SK-N-SH (cell line): ENCODE results near the gene B3GALT5. TPM values are rescaled to one million over a fixed set of nuclear protein-coding genes. Genes with fewer than 3 reads are reported as not detected.

Experiments
- CTCF ChIA-PET: fragments of 300-600, 350-600 bp; formaldehyde crosslinking; extraction: SDS; loops from one replicate; lab custom pipeline; 2021; lab: Yijun Ruan, JAX
- POLR2A ChIA-PET: fragments of 350-600 bp; sonication (Branson Sonifier 250); formaldehyde crosslinking; extraction: SDS; loops from one replicate; lab custom pipeline; 2020; ENCODE audit warnings: antibody characterized with exemption, inconsistent platforms; lab: Yijun Ruan, JAX
- DNase-seq: peaks from one replicate; pipeline ENCODE4 v3.0.0; 2012
- H2AFZ ChIP-seq: fragments of 200-600 bp; sonication (generic); 2 replicates; pipeline ENCODE4 v1.8.1; 2016; ENCODE audit warnings: antibody characterized with exemption, mild to moderate bottlenecking, low read depth
- H3F3A ChIP-seq: fragments of 200-600 bp; sonication (generic); replicated peaks from 2 replicates; pipeline ENCODE3; 2016; ENCODE audit warnings: antibody characterized with exemption, mild to moderate bottlenecking; ENCODE audit not compliant: insufficient read depth
- H3K27ac ChIP-seq, 2 experiments: fragments of 200-500 bp in 1 of 2; fragments of 200-600 bp in 1 of 2; sonication (Bioruptor generic) in 1 of 2; sonication (generic), shearing (Covaris generic) in 1 of 2; 2 replicates each; pipeline versions ENCODE4 v1.5.1 to v1.6.1; 2014 to 2016; ENCODE audit warnings: low read depth in 2 of 2, inconsistent platforms in 1 of 2, low read length in 1 of 2, mild to moderate bottlenecking in 1 of 2, mixed read lengths in 1 of 2
- H3K27me3 ChIP-seq: fragments of 200-600 bp; sonication (generic), shearing (Covaris generic); 2 replicates; pipeline ENCODE4 v1.6.1; 2016; ENCODE audit warnings: mixed run types; ENCODE audit not compliant: insufficient read depth
- H3K36me3 ChIP-seq, 2 experiments: fragments of 200-500 bp in 1 of 2; fragments of 200-600 bp in 1 of 2; sonication (Bioruptor generic) in 1 of 2; sonication (generic) in 1 of 2; replicated peaks in 1 of 2; 2 replicates each; pipeline versions ENCODE3 to v1.5.1; 2014 to 2016; ENCODE audit warnings: low read length in 1 of 2, mild to moderate bottlenecking in 1 of 2; ENCODE audit not compliant: insufficient read depth in 2 of 2, control insufficient read depth in 1 of 2
- H3K4me1 ChIP-seq, 2 experiments: fragments of 200-500 bp in 1 of 2; fragments of 200-600 bp in 1 of 2; sonication (Bioruptor generic) in 1 of 2; sonication (generic), shearing (Covaris generic) in 1 of 2; 2 replicates each; pipeline versions ENCODE4 v1.5.1 to v1.6.1; 2014 to 2016; ENCODE audit warnings: low read depth in 1 of 2, low read length in 1 of 2, mixed run types in 1 of 2; ENCODE audit not compliant: insufficient read depth in 2 of 2, control insufficient read depth in 1 of 2
- H3K4me2 ChIP-seq: fragments of 200-600 bp; sonication (generic), shearing (Covaris generic); 2 replicates; pipeline ENCODE4 v1.6.1; 2017; ENCODE audit warnings: mixed run types
- H3K4me3 ChIP-seq, 2 experiments: fragments of 200-500 bp in 1 of 2; fragments of 200-600 bp in 1 of 2; sonication (Bioruptor generic) in 1 of 2; sonication (generic), shearing (Covaris generic) in 1 of 2; 2 replicates each; pipeline versions ENCODE4 v1.5.1 to v1.8.1; 2014 to 2016; ENCODE audit warnings: low read depth in 2 of 2, inconsistent platforms in 1 of 2, low read length in 1 of 2, mild to moderate bottlenecking in 1 of 2, mixed read lengths in 1 of 2, moderate library complexity in 1 of 2
- H3K79me2 ChIP-seq: fragments of 200-600 bp; sonication (generic); 2 replicates; pipeline ENCODE4 v1.8.1; 2017; ENCODE audit warnings: mild to moderate bottlenecking; ENCODE audit not compliant: insufficient read depth
- H3K9ac ChIP-seq: fragments of 200-600 bp; sonication (generic); 2 replicates; pipeline ENCODE4 v1.6.1; 2017; ENCODE audit warnings: mixed run types
- H3K9me2 ChIP-seq: fragments of 200-600 bp; sonication (generic); 2 replicates; pipeline ENCODE4 v1.6.1; 2017; ENCODE audit warnings: mixed run types
- H3K9me3 ChIP-seq: fragments of 200-600 bp; sonication (generic); 2 replicates; pipeline ENCODE4 v1.6.1; 2017; ENCODE audit warnings: mixed run types, mild to moderate bottlenecking, moderate library complexity
- H4K20me1 ChIP-seq: fragments of 200-600 bp; sonication (generic); 2 replicates; pipeline ENCODE4 v1.6.1; 2017; ENCODE audit warnings: mild to moderate bottlenecking, mixed run types; ENCODE audit not compliant: insufficient read depth
- EP300 ChIP-seq, 2 experiments: IDR thresholded peaks; 2 replicates each; pipeline versions ENCODE4 v1.4.0 to v1.6.1; 2012; ENCODE audit warnings: borderline replicate concordance in 1 of 2, low read depth in 1 of 2, low read length in 1 of 2
- FOSL2 ChIP-seq: IDR thresholded peaks from 2 replicates; pipeline ENCODE4 v1.4.0; 2012; ENCODE audit warnings: low read depth, mild to moderate bottlenecking, moderate library complexity, borderline replicate concordance
- FOXJ3 ChIP-seq: sonication (generic); formaldehyde crosslinking; IDR thresholded peaks from 2 replicates; pipeline ENCODE4 v1.5.1; 2020; ENCODE audit warnings: mild to moderate bottlenecking, missing genetic modification reagents
- GABPA ChIP-seq: IDR thresholded peaks from 2 replicates; pipeline ENCODE4 v1.4.0; 2012; ENCODE audit warnings: low read depth, mild to moderate bottlenecking
- JUND ChIP-seq: IDR thresholded peaks from 2 replicates; pipeline ENCODE4 v1.4.0; 2012
- MAX ChIP-seq: IDR thresholded peaks from 2 replicates; pipeline ENCODE4 v1.4.0; 2012; ENCODE audit warnings: low read depth
- MEF2A ChIP-seq: IDR thresholded peaks from 2 replicates; pipeline ENCODE4 v1.4.0; 2012; ENCODE audit warnings: low read depth, borderline replicate concordance
- RAD21 ChIP-seq: IDR thresholded peaks from 2 replicates; pipeline ENCODE4 v1.6.1; 2012; ENCODE audit warnings: mild to moderate bottlenecking, low read length
- RCOR1 ChIP-seq: fragments of 150-350 bp; IDR thresholded peaks from 2 replicates; pipeline ENCODE4 v1.6.1; 2017; ENCODE audit warnings: antibody characterized with exemption, low read length
- RXRA ChIP-seq: IDR thresholded peaks from 2 replicates; pipeline ENCODE4 v1.4.0; 2012; ENCODE audit warnings: low read depth, mild to moderate bottlenecking, borderline replicate concordance
- SMC3 ChIP-seq: IDR thresholded peaks from 2 replicates; pipeline ENCODE4 v1.6.1; 2012; ENCODE audit warnings: low read depth, low read length, improper control_type of control experiment
- TCF12 ChIP-seq: IDR thresholded peaks from 2 replicates; pipeline ENCODE4 v1.4.0; 2012
- USF1 ChIP-seq: IDR thresholded peaks from 2 replicates; pipeline ENCODE4 v1.4.0; 2012; ENCODE audit warnings: low read depth, borderline replicate concordance
- WGBS: methylation state at CpG from one replicate; pipeline ENCODE4 v1.1.6; 2017; ENCODE audit warnings: low lambda C conversion rate; 5-methylcytosine and 5-hydroxymethylcytosine counted together
- polyA plus RNA-seq, 3 experiments: library from polyadenylated mRNA; depleted of rRNA; stranded (reverse); fragments of >200 nt; gene quantifications; 2 replicates each; pipeline ENCODE4 v1.2.3, GENCODE V29; 2012
- TF ChIP-seq, protein P1 (sequence below): IDR thresholded peaks from 2 replicates; pipeline ENCODE4; 2012

B3GALT5 gene
- polyA plus RNA-seq, 1 of the 3 experiments (the other 2 are of a cell fraction): 0.35 TPM

GRCh38 chr21:39666681-39667315 is 54.1 kb downstream of the B3GALT5 start (continued):
- no peak for TF ChIP-seq FOSL2
- TF ChIP-seq MEF2A: no peak
- no peak for TF ChIP-seq MAX
- TF ChIP-seq RCOR1: no peak
- TF ChIP-seq RAD21: no peak
- no peak for TF ChIP-seq JUND
- TF ChIP-seq RXRA: no peak
- no peak for TF ChIP-seq SMC3
- no peak for TF ChIP-seq FOXJ3 (CRISPR knock-in tag)
- TF ChIP-seq TCF12: no peak
- TF ChIP-seq, protein P1, sequence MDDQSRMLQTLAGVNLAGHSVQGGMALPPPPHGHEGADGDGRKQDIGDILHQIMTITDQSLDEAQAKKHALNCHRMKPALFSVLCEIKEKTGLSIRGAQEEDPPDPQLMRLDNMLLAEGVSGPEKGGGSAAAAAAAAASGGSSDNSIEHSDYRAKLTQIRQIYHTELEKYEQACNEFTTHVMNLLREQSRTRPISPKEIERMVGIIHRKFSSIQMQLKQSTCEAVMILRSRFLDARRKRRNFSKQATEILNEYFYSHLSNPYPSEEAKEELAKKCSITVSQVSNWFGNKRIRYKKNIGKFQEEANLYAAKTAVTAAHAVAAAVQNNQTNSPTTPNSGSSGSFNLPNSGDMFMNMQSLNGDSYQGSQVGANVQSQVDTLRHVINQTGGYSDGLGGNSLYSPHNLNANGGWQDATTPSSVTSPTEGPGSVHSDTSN: no peak
- no peak for TF ChIP-seq GABPA
- TF ChIP-seq, all 33 proteins: peak for 0

GRCh38 chr21:39667353-39667891 is 54.7 kb downstream of the B3GALT5 start:
- 80% methylated on average over 5 of the region's 10 CpGs for WGBS
- Histone ChIP-seq H3K79me2 (no peaks in the 10 kb centered on the region), H3K27ac (no peak overlapping the region), H3K9me3 (no peaks in the 10 kb centered on the region), H3K4me2 (no peak overlapping the region), H2AFZ (no peak overlapping the region), H4K20me1 (no peaks in the 10 kb centered on the region), H3K36me3 (no peaks in the 10 kb centered on the region), H3K27me3 (no peaks in the 10 kb centered on the region), H3K4me1 (peaks cover 0 to 20% of the 10 kb centered on the region in 2 experiments; a peak in 2 of 4 replicates), H3F3A (no peaks in the 10 kb centered on the region), H3K9me2 (no peaks in the 10 kb centered on the region), H3K9ac (no peak overlapping the region), H3K4me3 (no peak overlapping the region)
- no peak for TF ChIP-seq MEF2A
- TF ChIP-seq GABPA: no peak
- no peak for TF ChIP-seq RAD21
- TF ChIP-seq TCF12: no peak
- TF ChIP-seq EP300 (IDR thresholded peaks at IDR 0.05; ENCODE audit: borderline replicate concordance in 1 of 2, low read depth in 1 of 2, low read length in 1 of 2): no peak
- no peak for TF ChIP-seq USF1
- POLR2A ChIA-PET: interaction anchor here (1.0 kb wide), 1 partner anchor 8 kb away, joined by 4 read pairs; no protein-coding TSS in a partner anchor
- DNase-seq: no peak
- CTCF ChIA-PET: no interaction called here
